ENCODE results near the gene HAND1.

The HAND1 gene

GRCh38 chr5:154509784-154510555 lies 31.9 kb upstream of the HAND1 start:
- Histone ChIP-seq H3K4me3 (replicated peaks; ENCODE audit: insufficient read depth, low read length) (no peak overlapping the region), H3K27me3 (ENCODE audit: insufficient read depth, poor library complexity, severe bottlenecking) (peaks cover 12% of the 10 kb centered on the region), H3K27ac (replicated peaks) (no peak overlapping the region)
- TF ChIP-seq REST (IDR thresholded peaks at IDR 0.05; ENCODE audit: insufficient replicate concordance, low read depth) = no peak
- TF ChIP-seq CTCF (IDR thresholded peaks at IDR 0.05; ENCODE audit: insufficient read depth, low read length) = no peak
- TF ChIP-seq POLR2AphosphoS5 (IDR thresholded peaks at IDR 0.05; ENCODE audit: low read depth) = no peak
- DNase-seq (ENCODE audit: low read depth in 1 of 2, low spot score in 1 of 2) = no peak

GRCh38 chr5:154508114-154508513 lies 30.1 kb upstream of the HAND1 start:
- no peak for TF ChIP-seq POLR2AphosphoS5 (IDR thresholded peaks at IDR 0.05; ENCODE audit: low read depth)
- no peak for TF ChIP-seq SPI1 (IDR thresholded peaks at IDR 0.05; ENCODE audit: borderline replicate concordance, low read depth)
- no peak for TF ChIP-seq REST (IDR thresholded peaks at IDR 0.05; ENCODE audit: insufficient replicate concordance, low read depth)
- TF ChIP-seq CTCF (IDR thresholded peaks at IDR 0.05; ENCODE audit: insufficient read depth, low read length) = no peak
- no peak for TF ChIP-seq GABPA (IDR thresholded peaks at IDR 0.05; ENCODE audit: low read depth)
- Histone ChIP-seq H3K27me3 (ENCODE audit: insufficient read depth, poor library complexity, severe bottlenecking) (peaks cover 7% of the 10 kb centered on the region), H3K4me3 (replicated peaks; ENCODE audit: insufficient read depth, low read length) (no peak overlapping the region), H3K27ac (replicated peaks) (no peak overlapping the region)
- no peak for DNase-seq (ENCODE audit: low read depth in 1 of 2, low spot score in 1 of 2)

- DNase-seq (ENCODE audit: low read depth in 1 of 2, low spot score in 1 of 2) = no peak
- TF ChIP-seq GABPA (IDR thresholded peaks at IDR 0.05; ENCODE audit: low read depth) (no peak), REST (IDR thresholded peaks at IDR 0.05; ENCODE audit: insufficient replicate concordance, low read depth) (no peak), POLR2AphosphoS5 (IDR thresholded peaks at IDR 0.05; ENCODE audit: low read depth) (no peak), SPI1 (IDR thresholded peaks at IDR 0.05; ENCODE audit: borderline replicate concordance, low read depth) (no peak), CTCF (IDR thresholded peaks at IDR 0.05; ENCODE audit: insufficient read depth, low read length) (no peak)
- Histone ChIP-seq H3K27ac (replicated peaks) (no peak overlapping the region), H3K27me3 (ENCODE audit: insufficient read depth, poor library complexity, severe bottlenecking) (peaks cover 15% of the 10 kb centered on the region), H3K4me3 (replicated peaks; ENCODE audit: insufficient read depth, low read length) (no peak overlapping the region)
Observed at GRCh38 chr5:154506716-154507080, 28.7 kb upstream of the HAND1 start.

Measured in HL-60 (cell line).